ENCODE data around the gene RNF214. TPM values are rescaled to one million over a fixed set of nuclear protein-coding genes. Genes with fewer than 3 reads are reported as not detected.

Gene RNF214
- total and polyA plus RNA-seq, 2 of the 13 experiments (the other 11 are each of a cell fraction or from before 2014, with no cell fraction given): 10.7 to 12.6 TPM

GRCh38 chr11:117299351-117300282 is 67.1 kb downstream of the RNF214 start (continued):
- TF ChIP-seq WIZ (CRISPR knock-in tag; IDR thresholded peaks at IDR 0.05): no peak
- TF ChIP-seq ZNF383 (CRISPR knock-in tag; IDR thresholded peaks at IDR 0.05; ENCODE audit: borderline replicate concordance): no peak
- TF ChIP-seq TBL1XR1 (IDR thresholded peaks at IDR 0.05; ENCODE audit: borderline replicate concordance, low read length, partially characterized antibody): no peak
- no peak for TF ChIP-seq SNAPC2 (CRISPR knock-in tag; IDR thresholded peaks at IDR 0.05)
- 0 out of 2 replicates have a peak, but pooled peaks have one; percentile 43 for TF ChIP-seq ZNF296 (CRISPR knock-in tag; conservative IDR thresholded peaks at IDR 0.05)
- no peak for TF ChIP-seq ZBTB21 (CRISPR knock-in tag; IDR thresholded peaks at IDR 0.05)
- no peak for TF ChIP-seq ZNF672 (CRISPR knock-in tag; IDR thresholded peaks at IDR 0.05)
- TF ChIP-seq KLF6 (CRISPR knock-in tag; IDR thresholded peaks at IDR 0.05): no peak
- TF ChIP-seq ZSCAN31 (CRISPR knock-in tag; IDR thresholded peaks at IDR 0.05; ENCODE audit: low read depth): no peak
- no peak for TF ChIP-seq RBM39 (IDR thresholded peaks at IDR 0.05; ENCODE audit: low read depth, low read length, poor library complexity, severe bottlenecking)
- TF ChIP-seq NFE2L1 (CRISPR knock-in tag; IDR thresholded peaks at IDR 0.05; ENCODE audit: borderline replicate concordance): no peak
- peak; percentile 81; the same call in 1 of the 2 replicates for TF ChIP-seq ZNF687 (CRISPR knock-in tag; IDR thresholded peaks at IDR 0.05)
- no peak for TF ChIP-seq HMGA1 (CRISPR knock-in tag; conservative IDR thresholded peaks at IDR 0.05)
- no peak for TF ChIP-seq CSRNP2 (CRISPR knock-in tag; conservative IDR thresholded peaks at IDR 0.05; ENCODE audit: low read depth)
- no peak for TF ChIP-seq NR2F1 (CRISPR knock-in tag; IDR thresholded peaks at IDR 0.05)
- peak; percentile 98 for TF ChIP-seq ZSCAN25 (CRISPR knock-in tag; IDR thresholded peaks at IDR 0.05)
- TF ChIP-seq REPIN1 (CRISPR knock-in tag; IDR thresholded peaks at IDR 0.05; ENCODE audit: borderline replicate concordance, low read depth): no peak
- TF ChIP-seq ZSCAN5A (CRISPR knock-in tag; IDR thresholded peaks at IDR 0.05; ENCODE audit: borderline replicate concordance): no peak
- no peak for TF ChIP-seq SATB2 (CRISPR knock-in tag; IDR thresholded peaks at IDR 0.05)
- no peak for TF ChIP-seq ZBTB1 (CRISPR knock-in tag; IDR thresholded peaks at IDR 0.05; ENCODE audit: borderline replicate concordance)
- TF ChIP-seq ZC3H4 (CRISPR knock-in tag; IDR thresholded peaks at IDR 0.05; ENCODE audit: borderline replicate concordance): no peak
- 0 out of 2 replicates have a peak, but pooled peaks have one; percentile 12 for TF ChIP-seq PAX8 (CRISPR knock-in tag; IDR thresholded peaks at IDR 0.05; ENCODE audit: borderline replicate concordance)

Data from HepG2 (cell line).